Natural killer cell (primary cell): ENCODE measurements around the gene POLR1B. TPM values are rescaled to one million over a fixed set of nuclear protein-coding genes. Genes with fewer than 3 reads are reported as not detected.
"Not testable (repeated sequence)": the region's sequence is repeated elsewhere in the genome, so short reads cannot be mapped to it uniquely, and the experiment has no call there.

Experiments
- ATAC-seq, 3 donors: fragments of 150-1000 bp in 2 of 3; fragments of 200-7000 bp in 1 of 3; cut with Tn5 transposase; 1 replicate in 1 of 3; 2 replicates in 2 of 3; pipeline ENCODE4 v1.10.0; 2021; ENCODE audit warnings: mild to moderate bottlenecking in 2 of 3, moderate library complexity in 2 of 3
- DNase-seq, 2 donors: peaks; one replicate each; pipeline versions ENCODE4 v3.0.0 to v3.0.0-alpha.2; 2013 to 2021; ENCODE audit warnings: mixed read lengths in 1 of 2
- H3K27ac ChIP-seq: one replicate; pipeline ENCODE4 v1.5.1; 2013; ENCODE audit warnings: mild to moderate bottlenecking, low read length
- H3K27me3 ChIP-seq: one replicate; pipeline ENCODE4 v1.6.1; 2013; ENCODE audit warnings: low read length; ENCODE audit not compliant: control insufficient read depth, insufficient read depth
- H3K36me3 ChIP-seq: one replicate; pipeline ENCODE4 v1.6.1; 2013; ENCODE audit warnings: low read length; ENCODE audit not compliant: control insufficient read depth, insufficient read depth
- H3K4me1 ChIP-seq: one replicate; pipeline ENCODE4 v1.6.1; 2013; ENCODE audit warnings: low read length; ENCODE audit not compliant: control insufficient read depth, insufficient read depth
- H3K4me3 ChIP-seq: one replicate; pipeline ENCODE4 v1.5.1; 2013; ENCODE audit warnings: low read length
- H3K9me3 ChIP-seq: one replicate; pipeline ENCODE4 v1.6.1; 2013; ENCODE audit warnings: low read length; ENCODE audit not compliant: control insufficient read depth, insufficient read depth
- H3K27ac Mint-ChIP-seq, 2 donors: one replicate each; pipeline ENCODE4 v1.8.0; 2022; ENCODE audit warnings: mild to moderate bottlenecking in 2 of 2, mixed read lengths in 2 of 2, moderate library complexity in 1 of 2
- H3K27me3 Mint-ChIP-seq, 2 donors: one replicate each; pipeline ENCODE4 v1.8.0; 2022; ENCODE audit warnings: low read depth in 2 of 2, mixed read lengths in 2 of 2
- H3K36me3 Mint-ChIP-seq: one replicate; pipeline ENCODE4 v1.8.0; 2022; ENCODE audit warnings: mixed read lengths
- H3K4me1 Mint-ChIP-seq, 2 donors: one replicate each; pipeline ENCODE4 v1.8.0; 2022; ENCODE audit warnings: mixed read lengths in 2 of 2
- H3K4me3 Mint-ChIP-seq: one replicate; pipeline ENCODE4 v1.8.0; 2022; ENCODE audit warnings: mild to moderate bottlenecking, moderate library complexity, mixed read lengths
- H3K9me3 Mint-ChIP-seq, 2 donors: one replicate each; pipeline ENCODE4 v1.8.0; 2022; ENCODE audit warnings: mixed read lengths in 2 of 2
- WGBS: methylation state at CpG from one replicate; pipeline ENCODE4 v1.1.7; 2013; ENCODE audit warnings: missing lambda C conversion rate; ENCODE audit not compliant: insufficient coverage; 5-methylcytosine and 5-hydroxymethylcytosine counted together
- intact Hi-C: fragments of 100-400 bp; cut with micrococcal nuclease; formaldehyde crosslinking; loops from one replicate; pipeline ENCODE4 v1.14.2; 2022
- total RNA-seq, 4 donors: library from RNA; stranded (reverse); fragments of 120-200 nt in 1 of 4; gene quantifications; one replicate each; pipeline versions ENCODE4 v1.2.3 to v1.2.4, GENCODE V29; 2013 to 2022
- TF ChIP-seq, protein P1 (sequence below): fragments of 200-600 bp; IDR thresholded peaks from one replicate; pipeline ENCODE4 v1.8.0; 2022; ENCODE audit warnings: antibody characterized with exemption

POLR1B gene
- total RNA-seq, 3 donors from 2014 or later (not counting 1 experiment from before 2014, with no cell fraction given), result 16.2 to 26.5 (median 22.1) TPM

DNA sequence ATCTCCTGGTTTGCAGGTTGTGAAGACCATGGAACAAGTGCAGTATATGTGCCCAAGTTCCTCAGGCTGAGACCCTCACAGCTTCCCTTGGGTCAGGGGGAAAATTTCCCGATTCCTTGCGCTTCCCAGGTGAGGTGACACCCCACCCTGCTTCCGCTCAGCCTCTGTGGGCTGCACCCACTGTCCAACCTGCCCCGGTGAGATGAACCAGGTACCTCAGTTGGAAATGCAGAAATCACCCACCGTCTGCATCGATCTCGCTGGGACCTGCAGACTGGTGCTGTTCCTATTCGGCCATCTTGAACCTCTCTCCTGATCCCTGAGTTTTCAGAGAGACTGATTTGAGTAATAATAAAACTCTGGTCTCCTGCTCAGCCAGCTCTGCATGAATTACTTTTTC is 72.8 kb downstream of the POLR1B start:
- Mint-ChIP-seq H3K36me3 (no peaks in the 10 kb centered on the region), H3K9me3 (no peaks in the 10 kb centered on the region), H3K27ac (no peak overlapping the region), H3K27me3 (no peaks in the 10 kb centered on the region), H3K4me3 (no peak overlapping the region), H3K4me1 (no peaks in the 10 kb centered on the region)
- TF ChIP-seq, protein P1, sequence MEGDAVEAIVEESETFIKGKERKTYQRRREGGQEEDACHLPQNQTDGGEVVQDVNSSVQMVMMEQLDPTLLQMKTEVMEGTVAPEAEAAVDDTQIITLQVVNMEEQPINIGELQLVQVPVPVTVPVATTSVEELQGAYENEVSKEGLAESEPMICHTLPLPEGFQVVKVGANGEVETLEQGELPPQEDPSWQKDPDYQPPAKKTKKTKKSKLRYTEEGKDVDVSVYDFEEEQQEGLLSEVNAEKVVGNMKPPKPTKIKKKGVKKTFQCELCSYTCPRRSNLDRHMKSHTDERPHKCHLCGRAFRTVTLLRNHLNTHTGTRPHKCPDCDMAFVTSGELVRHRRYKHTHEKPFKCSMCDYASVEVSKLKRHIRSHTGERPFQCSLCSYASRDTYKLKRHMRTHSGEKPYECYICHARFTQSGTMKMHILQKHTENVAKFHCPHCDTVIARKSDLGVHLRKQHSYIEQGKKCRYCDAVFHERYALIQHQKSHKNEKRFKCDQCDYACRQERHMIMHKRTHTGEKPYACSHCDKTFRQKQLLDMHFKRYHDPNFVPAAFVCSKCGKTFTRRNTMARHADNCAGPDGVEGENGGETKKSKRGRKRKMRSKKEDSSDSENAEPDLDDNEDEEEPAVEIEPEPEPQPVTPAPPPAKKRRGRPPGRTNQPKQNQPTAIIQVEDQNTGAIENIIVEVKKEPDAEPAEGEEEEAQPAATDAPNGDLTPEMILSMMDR, result no peak
- ATAC-seq, result no peak
- Histone ChIP-seq H3K4me3 (no peak overlapping the region), H3K36me3 (no peaks in the 10 kb centered on the region), H3K27me3 (no peaks in the 10 kb centered on the region), H3K4me1 (no peaks in the 10 kb centered on the region), H3K27ac (no peak overlapping the region), H3K9me3 (no peaks in the 10 kb centered on the region)
- intact Hi-C loops, result no loop called here
- 97% methylated on average over 8 of the region's 8 CpGs for WGBS
- no peak for DNase-seq

DNA sequence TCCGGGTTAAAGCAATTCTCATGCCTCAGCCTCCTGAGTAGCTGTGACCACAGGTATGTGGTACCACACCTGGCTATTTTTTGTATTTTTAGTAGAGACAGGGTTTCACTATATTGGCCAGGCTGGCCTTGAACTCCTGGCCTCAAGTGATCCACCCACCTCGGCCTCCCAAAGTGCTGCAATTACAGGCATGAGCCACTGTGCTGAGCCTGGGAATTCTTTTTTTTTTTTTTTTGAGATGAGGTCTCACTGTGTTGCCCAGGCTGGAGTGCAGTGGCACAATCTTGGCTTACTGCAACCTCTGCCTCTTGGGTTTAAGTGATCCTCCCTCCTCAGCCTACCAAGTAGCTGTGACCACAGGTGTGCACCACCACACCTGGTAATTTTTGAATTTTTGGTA is 73.5 kb downstream of the POLR1B start:
- H3K27ac Mint-ChIP-seq, H3K9me3 ChIP-seq, H3K9me3 Mint-ChIP-seq, DNase-seq, H3K36me3 ChIP-seq, H3K27ac ChIP-seq, H3K27me3 ChIP-seq, H3K4me1 Mint-ChIP-seq, H3K4me3 Mint-ChIP-seq, ATAC-seq, H3K36me3 Mint-ChIP-seq, intact Hi-C loops, H3K4me1 ChIP-seq, H3K27me3 Mint-ChIP-seq, H3K4me3 ChIP-seq: not testable (repeated sequence)
- WGBS, result 98% methylated on average over 2 of the region's 2 CpGs

DNA sequence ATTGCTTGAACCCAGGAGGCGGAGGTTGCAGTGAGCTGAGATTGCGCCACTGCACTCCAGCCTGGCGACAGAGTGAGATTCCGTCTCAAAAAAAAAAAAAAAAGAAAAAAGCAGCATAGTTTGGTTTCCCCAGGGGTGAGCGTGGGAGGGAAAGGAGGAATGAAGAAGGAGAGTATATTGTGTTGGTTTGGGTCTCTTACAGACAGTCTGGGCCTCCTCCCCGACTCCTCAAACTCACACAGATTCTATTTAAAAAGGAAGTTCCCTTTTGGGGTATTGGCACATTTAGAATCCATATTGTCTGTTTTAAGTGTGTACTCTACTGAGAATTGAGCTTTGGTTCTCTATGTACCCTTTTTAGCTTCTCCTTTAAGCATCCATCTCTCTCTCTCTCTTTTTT is 76.1 kb downstream of the POLR1B start:
- no peak overlapping the region for H3K4me3 ChIP-seq
- no peak overlapping the region for H3K27ac Mint-ChIP-seq
- no peaks in the 10 kb centered on the region for H3K9me3 ChIP-seq
- TF ChIP-seq, protein P1, result no peak
- no peaks in the 10 kb centered on the region for H3K36me3 ChIP-seq
- WGBS, result 95% methylated on average over 4 of the region's 6 CpGs
- intact Hi-C loops, result no loop called here
- no peaks in the 10 kb centered on the region for H3K9me3 Mint-ChIP-seq
- H3K27me3 ChIP-seq, result no peaks in the 10 kb centered on the region
- no peak overlapping the region for H3K27ac ChIP-seq
- peaks cover 6 to 7% of the 10 kb centered on the region in 2 donors for H3K4me1 Mint-ChIP-seq
- H3K27me3 Mint-ChIP-seq, result no peaks in the 10 kb centered on the region
- ATAC-seq (no peak), DNase-seq (no peak)
- no peak overlapping the region for H3K4me3 Mint-ChIP-seq
- H3K36me3 Mint-ChIP-seq, result no peaks in the 10 kb centered on the region
- peaks cover 4% of the 10 kb centered on the region for H3K4me1 ChIP-seq

DNA sequence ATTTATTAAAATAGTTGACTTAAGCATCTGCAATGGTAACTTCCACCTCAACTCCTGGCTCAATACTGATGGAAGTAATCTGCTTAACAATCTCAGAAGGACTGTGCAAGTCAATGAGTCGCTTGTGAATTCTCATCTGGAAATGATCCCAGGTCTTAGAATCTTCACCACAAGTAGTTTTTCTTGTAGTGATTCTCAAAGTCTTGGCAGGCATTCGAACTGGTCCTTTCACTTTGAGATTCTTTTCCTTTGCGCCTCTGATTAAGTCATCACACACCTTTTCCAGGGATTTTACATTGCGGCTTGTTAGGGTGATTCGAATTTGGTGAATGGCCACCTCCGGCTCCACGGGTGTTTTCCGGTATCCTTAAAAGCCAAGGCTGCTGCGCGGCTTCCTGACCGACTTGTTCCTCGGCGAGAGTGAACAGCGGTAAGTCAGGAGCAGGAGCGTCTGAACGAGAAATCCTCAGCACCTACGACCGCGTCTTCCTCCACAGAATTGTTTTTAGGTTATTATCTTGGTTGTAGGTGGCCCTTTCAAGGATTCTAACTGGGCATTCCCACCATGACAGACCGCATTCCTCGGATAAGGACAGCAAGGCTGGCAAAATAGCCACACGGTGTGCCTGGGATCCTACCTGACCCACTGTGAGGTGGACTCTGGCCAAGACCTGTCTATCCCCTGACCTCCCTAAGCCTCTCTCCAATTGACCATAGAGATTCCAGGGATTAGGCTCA is 79.7 kb downstream of the POLR1B start:
- Histone ChIP-seq H3K27ac (no peak overlapping the region), H3K4me1 (peaks cover 39% of the 10 kb centered on the region), H3K36me3 (no peaks in the 10 kb centered on the region), H3K27me3 (no peaks in the 10 kb centered on the region), H3K9me3 (no peaks in the 10 kb centered on the region), H3K4me3 (no peak overlapping the region)
- ATAC-seq (no peak), DNase-seq (no peak)
- H3K27ac Mint-ChIP-seq, result peak overlapping the region in 1 of 2 donors; percentile 47
- intact Hi-C loops, result no loop called here
- 97% methylated on average over 22 of the region's 22 CpGs for WGBS
- H3K4me3 Mint-ChIP-seq, result no peak overlapping the region
- H3K36me3 Mint-ChIP-seq, result no peaks in the 10 kb centered on the region
- peaks cover 39 to 42% of the 10 kb centered on the region in 2 donors for H3K4me1 Mint-ChIP-seq
- TF ChIP-seq, protein P1, result no peak
- no peaks in the 10 kb centered on the region for H3K9me3 Mint-ChIP-seq
- no peaks in the 10 kb centered on the region for H3K27me3 Mint-ChIP-seq
